HG03108 (cell line): ENCODE data around the gene POLE2.
"Not testable (repeated sequence)": the region's sequence is repeated elsewhere in the genome, so short reads cannot be mapped to it uniquely, and the experiment has no call there.

Experiments
- ATAC-seq: cut with Tn5 transposase; IDR thresholded peaks from one replicate; pipeline ENCODE4 v1.9.1; 2021; ENCODE audit warnings: moderate library complexity; ENCODE audit not compliant: unreplicated experiment

POLE2 gene

DNA sequence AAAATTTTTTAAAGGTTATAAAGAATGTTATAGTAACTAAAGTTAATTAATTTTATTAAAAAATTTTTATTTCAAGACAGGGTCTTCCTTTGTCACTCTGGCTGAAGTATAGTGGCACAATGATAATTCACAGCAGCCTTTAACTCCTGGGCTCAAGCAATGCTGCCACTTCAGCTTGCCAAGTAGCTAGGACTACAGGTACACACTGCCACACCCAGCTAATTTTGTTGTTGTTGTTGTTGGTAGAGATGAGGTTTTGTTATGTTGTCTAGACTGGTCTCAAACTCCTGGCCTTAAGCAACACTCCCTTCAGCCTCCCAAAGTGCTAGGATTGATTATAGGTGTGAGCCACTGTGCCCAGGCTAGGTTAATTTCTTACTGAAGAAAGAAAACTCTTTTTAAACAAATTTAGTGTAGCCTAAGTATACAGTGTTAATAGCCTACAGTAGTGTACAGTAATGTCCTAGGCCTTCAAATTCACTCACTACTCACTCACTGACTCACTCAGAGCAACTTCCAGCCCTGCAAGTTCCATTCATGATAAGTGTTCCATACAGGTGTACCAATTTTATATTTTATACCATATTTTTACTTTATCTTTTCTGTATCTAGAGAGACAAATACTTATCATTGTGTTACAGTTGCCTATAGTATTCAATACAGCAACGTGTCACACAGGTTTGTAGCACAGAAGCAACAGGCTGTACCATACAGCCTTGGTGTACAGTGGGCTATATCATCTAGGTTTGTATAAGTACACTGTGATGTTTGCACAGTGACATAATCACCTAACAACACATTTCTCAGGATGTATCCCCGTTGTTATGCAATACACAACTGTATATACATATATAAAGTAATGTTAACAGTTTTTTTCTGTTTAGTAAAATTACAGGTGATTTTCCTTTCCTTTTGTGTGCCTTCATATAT is 28.2 kb downstream of the POLE2 start:
- ATAC-seq = no peak

DNA sequence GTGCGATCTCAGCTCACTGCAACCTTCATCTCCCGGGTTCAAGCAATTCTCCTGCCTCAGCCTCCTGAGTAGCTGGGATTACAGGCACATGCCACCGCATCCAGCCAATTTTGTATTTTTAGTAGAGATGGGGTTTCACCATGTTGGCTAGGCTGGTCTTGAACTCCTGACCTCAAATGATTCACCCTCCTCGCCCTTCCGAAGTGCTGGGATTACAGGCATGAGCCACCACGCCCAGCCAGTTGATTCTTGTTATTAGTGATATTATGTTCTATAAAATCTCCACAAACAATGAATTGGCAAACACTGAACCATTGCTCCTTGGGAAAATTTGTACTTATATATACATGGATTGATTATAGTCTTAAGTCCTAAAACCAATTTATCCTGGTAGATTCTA is 30.5 kb downstream of the POLE2 start:
- ATAC-seq = not testable (repeated sequence)

DNA sequence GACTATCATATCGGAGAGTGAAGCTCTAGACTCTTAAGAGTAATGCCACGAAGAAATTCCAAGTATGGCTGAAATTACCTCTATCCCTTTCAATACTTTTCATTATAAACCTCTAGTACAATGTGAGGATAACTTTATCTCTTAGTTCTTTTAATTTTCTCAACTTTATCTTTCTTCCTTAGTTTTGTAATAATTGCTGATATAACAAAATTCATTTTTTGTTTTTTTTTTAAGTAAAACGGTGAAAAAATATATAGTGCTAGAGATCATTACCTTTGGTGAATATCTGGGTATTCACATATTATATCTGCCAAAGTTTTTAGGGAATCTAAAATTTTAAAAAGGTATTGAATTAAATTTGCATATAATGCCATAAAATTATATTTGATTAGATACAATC is 33.5 kb downstream of the POLE2 start:
- ATAC-seq = no peak

DNA sequence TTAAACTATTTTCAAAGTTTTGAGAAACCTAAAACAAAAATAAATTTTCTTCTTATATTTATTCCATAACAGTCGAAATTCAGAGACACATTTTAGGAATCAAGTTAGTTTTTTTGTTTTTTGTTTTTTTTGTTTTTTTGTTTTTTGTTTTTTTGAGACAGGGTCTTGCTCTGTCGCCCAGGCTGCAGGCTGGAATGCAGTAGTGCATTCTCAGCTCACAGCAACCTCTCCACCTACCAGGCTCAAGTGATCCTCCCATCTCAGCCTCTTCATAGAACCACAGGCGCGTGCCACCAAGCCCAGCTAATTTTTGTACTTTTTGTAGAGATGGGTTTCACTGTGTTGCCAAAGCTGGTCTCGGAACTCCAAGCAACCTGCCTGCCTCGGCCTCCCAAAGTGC is 34.5 kb downstream of the POLE2 start:
- ATAC-seq = no peak

DNA sequence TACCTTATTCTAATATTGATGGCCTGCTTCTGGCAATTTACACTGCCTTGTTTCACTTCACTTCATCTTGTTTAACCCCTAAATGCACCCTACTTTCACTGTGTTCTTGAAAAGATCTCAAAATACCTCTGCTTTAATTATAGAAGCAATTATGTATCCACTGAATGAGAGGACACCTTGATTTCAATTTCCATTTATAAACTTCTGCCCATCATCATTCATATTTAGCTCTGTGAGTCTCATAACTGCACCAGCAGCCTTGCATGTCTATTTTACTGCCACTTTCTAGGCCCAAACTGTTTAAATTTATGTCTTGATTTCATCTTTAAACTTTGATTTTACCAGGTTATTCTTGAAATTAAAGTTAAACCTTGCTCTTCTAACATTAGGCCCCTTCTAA is 45.9 kb downstream of the POLE2 start:
- ATAC-seq = no peak

DNA sequence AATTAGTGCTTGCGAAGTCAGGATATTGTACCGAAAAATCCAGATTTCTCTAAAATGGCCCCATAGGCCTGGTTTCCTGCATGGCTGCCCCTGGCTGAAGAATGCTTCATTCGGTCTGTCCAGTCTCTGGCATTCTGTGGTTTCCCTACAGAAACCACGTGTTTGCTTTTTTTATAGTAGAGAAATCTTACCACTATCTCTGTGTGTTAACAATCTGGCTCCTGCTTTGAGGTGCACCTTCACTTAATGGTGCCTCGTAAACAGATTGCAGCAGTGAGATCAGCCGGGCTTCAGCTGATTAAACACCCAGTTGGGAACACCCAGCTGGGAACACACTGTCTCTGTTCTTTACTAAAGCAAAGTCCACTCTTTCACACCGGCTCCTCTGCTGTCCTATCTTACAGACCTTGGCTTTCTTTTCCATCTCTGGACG is 46.3 kb downstream of the POLE2 start:
- ATAC-seq = no peak

DNA sequence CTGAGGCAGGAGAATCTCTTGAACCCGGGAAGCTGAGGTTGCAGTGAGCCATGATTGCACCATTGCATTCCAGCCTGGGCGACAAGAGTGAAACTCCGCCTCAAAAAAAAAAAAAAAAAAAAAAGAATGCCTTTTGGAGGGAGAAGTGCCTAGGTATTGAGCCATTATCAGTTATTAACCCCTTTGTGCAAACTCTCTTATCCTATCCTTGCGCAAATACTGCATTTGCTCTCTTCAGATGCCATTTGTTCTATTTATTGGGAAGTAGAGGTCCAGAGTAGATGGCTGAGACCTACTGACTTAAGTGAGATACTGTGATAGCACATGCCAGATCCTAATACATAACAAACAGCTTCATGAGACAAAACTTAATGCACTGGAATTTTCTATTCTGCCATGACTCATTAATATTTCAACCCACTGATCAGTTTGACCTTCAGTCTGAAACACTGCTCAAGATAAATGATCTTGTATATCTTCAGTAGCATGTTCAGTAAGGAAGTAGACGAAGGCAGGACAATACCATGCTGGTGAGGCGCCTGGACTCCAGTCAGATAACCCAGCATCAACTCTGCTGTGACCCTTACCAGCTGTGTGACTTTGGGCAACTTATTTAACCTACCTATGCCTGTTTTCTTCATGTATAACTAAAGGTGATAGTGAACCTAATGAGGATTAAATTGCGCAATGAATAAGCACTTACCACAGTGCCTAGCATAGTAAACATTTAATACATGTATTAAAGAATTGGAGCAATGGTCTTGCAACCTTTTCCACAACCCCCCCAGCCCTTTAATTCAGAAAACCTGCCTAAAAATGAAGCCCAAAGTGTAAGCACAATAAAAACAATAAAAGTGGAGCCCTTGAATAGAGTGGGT is 47.2 kb downstream of the POLE2 start:
- no peak for ATAC-seq

DNA sequence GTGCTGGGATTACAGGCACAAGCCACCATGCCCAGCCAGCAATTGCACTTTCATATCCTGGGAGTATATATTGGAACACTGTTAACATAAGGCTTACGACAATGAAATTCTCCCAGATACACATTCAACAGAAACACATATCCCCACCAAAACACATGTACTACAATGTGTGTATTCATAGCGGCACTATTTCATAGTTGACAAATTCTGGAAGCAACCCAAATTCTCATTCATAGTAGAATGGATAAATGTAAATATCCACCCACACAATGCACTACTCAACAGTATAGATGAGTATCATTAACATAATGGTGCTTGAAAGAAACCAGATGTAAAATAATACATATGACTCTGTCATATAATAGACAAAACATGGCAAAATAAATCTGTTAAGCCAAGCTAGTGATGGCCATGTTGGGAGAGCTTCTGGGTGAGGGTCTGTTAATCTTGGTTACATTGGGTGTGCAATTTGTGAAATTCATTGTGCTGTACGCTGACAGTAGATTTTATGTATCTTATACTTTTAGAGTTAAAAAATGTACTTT is 50.4 kb downstream of the POLE2 start:
- no peak for ATAC-seq

DNA sequence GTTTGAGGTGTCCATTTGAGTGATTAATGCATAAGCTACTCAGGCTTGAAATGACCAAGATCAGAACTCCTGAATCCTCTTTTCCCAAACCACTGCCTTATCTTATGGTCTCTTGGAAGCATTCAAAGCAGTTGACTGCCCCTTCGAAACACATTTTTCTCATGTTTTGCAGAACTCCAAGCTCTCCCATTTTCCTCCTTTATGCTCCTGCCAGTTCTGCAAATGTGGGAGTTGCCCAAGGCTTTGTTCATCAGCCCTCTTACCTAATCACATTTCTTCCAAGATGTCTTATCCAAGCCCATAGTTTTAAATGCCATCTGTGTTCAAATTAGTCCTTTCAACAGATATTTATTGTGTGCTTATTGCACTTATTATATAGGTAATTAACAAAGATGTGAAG is 51.1 kb downstream of the POLE2 start:
- no peak for ATAC-seq

DNA sequence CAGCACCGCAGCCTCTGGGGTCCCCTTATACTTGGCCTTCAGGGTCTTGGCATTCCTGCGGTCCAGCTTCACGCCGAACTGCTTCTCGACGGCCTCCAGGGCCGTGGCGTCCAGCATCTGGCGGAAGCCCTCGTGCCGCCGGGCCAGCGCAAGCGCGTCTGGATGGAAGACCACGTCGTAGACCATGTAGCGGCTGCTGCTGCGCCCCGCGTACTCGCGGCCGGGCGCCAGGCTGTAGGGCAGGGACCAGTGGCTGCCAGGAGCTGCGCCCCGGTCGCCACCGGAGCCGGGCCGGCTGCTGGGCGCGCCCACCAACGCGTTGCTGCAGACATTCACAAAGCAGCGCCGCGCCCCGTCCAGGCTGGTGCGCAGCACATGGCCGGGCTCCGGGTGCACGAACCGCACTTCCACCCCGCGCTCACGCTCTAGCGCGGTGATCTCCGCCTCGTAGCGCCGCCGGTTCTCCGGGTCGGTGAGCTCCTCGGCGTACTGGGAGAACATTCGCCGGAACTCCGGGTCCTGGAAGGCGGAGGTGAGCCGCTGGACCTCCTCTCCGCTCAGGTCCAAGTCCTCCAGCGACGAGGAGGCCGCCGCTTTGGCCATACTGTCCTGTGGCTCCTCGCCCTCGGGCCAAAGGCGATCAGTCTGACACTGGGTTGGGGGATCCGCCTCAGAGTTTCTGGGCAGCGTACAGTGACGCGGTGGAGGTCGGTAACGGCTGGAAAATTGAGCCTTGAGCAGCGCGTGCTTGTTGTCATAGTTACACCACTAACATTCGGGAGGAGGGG is 53.3 kb downstream of the POLE2 start, which contains the start of gene DNAAF2:
Gene DNAAF2 (minus strand): TSS at position 698 of the 788 bp plus-strand sequence. CDS start 95 bp downstream, at position 603.
- peak; percentile 28 for ATAC-seq

DNA sequence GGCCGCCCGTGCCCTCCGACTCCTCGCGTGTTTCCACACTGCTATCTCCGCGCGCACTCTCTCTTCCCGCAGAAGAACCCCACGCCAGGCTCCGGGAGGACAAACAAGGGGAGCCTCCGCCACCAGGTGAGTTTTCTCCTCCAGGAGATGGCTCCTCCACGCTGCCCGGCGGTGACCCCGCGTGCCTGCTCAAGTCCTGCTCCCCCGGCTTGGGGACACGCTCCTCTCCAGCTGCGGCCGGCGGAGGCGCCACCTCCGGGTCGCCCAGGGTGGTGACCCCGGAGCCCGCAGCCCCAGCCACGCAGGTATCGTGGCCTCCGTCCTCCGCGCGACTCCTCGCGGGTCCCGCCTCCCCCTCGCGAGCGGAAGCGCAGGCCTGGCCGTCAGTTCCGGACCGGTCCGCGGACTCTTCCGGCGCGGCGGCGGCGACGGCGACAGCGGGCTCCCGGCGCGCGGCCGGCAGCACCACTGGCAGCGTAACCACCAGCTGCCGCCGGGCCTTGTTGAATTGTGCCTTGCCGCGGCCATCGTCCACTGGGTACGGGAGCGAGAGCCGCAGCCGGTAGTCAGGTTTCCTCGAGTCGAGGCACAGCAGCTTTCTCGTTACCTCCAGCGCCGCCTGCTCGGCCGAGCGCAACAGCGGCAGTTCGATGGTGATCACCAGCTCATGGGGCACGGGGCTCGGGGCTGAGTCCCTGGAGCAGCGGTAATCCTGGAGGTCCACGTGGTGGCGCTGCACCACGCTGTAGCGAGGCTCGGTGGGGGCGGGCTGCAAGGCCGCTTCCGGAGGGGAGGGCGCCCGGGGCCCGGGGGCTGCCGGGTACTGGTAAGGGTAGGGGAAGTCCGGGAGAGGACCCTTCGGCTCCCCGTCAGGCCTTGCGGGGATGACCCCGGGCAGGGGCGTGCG is 54.1 kb downstream of the POLE2 start:
- peak; percentile 75 for ATAC-seq

DNA sequence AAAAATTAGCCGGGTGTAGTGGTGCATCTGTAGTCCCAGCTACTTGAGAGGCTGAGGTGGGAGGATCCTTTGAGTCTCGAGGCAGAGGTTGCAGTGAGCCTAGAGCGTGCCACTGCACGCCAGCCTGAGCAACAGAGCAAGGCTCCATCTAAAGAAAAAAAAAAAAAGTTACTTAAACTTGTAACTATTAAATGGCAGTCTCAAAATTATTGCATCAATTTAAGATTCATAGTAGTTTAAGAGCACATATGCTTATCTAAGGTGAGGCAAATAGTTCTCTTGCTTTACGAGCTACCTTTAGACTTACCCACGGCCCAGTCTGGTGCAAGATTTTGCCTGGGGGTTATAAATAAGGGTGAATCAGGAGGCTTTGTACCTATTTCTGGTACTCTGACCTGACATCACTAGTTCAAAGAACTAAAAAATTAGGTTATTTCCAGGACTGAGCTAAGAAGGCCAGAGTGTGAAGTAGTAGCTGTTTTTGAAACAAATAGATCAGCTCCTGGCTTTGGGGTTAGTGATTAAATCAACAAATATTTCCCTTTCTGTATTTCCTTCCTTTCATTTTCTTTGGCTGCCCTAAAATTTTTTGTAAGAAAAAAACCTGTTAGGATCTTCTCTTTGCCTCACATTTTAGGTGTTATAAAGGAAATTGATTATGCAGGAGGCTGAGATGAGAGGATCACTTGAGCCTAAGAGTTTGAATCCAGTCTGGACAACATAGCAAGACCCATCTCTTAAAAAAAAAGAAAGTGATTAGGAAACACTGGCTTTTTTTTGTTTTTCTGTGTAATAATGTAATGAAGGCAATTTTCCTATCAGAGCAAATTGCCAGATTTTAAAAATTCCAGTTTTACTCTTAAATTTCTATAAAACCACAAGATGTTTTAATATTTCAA is 63.8 kb downstream of the POLE2 start:
- ATAC-seq = no peak

DNA sequence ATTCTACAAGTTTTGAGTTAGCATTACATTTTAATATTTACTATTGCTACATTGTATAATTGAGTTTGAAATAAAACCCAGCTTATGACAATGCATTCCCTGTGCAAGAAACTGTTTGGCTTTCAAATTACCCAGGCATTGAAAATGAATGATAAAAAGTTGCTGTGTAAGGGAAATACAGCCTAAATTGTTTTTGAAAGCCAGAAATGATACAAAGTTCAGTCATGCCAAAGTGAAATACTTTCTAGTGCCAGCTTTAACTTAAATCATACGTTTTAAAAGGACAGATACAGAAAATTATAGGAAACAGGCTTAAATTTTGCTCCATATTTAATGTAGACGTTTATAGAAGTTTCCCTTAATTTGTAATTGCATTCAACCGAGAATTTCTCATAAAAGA is 64.6 kb downstream of the POLE2 start:
- no peak for ATAC-seq

DNA sequence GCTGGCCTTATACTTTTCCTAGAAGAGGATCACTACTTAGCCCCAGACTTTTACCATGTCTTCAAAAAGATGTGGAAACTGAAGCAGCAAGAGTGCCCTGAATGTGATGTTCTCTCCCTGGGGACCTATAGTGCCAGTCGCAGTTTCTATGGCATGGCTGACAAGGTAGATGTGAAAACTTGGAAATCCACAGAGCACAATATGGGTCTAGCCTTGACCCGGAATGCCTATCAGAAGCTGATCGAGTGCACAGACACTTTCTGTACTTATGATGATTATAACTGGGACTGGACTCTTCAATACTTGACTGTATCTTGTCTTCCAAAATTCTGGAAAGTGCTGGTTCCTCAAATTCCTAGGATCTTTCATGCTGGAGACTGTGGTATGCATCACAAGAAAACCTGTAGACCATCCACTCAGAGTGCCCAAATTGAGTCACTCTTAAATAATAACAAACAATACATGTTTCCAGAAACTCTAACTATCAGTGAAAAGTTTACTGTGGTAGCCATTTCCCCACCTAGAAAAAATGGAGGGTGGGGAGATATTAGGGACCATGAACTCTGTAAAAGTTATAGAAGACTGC is 65.9 kb downstream of the POLE2 start:
- ATAC-seq = no peak

DNA sequence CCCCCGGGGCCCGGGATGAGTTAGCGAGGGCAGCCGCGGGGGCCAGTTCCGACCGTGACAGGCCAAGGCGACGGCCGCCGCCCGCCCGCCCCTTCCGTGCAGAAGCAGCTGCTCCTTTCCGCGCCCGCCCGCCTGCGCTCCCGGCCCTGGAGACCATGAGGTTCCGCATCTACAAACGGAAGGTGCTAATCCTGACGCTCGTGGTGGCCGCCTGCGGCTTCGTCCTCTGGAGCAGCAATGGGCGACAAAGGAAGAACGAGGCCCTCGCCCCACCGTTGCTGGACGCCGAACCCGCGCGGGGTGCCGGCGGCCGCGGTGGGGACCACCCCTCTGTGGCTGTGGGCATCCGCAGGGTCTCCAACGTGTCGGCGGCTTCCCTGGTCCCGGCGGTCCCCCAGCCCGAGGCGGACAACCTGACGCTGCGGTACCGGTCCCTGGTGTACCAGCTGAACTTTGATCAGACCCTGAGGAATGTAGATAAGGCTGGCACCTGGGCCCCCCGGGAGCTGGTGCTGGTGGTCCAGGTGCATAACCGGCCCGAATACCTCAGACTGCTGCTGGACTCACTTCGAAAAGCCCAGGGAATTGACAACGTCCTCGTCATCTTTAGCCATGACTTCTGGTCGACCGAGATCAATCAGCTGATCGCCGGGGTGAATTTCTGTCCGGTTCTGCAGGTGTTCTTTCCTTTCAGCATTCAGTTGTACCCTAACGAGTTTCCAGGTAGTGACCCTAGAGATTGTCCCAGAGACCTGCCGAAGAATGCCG is 66.7 kb downstream of the POLE2 start:
- peak; percentile 18 for ATAC-seq

DNA sequence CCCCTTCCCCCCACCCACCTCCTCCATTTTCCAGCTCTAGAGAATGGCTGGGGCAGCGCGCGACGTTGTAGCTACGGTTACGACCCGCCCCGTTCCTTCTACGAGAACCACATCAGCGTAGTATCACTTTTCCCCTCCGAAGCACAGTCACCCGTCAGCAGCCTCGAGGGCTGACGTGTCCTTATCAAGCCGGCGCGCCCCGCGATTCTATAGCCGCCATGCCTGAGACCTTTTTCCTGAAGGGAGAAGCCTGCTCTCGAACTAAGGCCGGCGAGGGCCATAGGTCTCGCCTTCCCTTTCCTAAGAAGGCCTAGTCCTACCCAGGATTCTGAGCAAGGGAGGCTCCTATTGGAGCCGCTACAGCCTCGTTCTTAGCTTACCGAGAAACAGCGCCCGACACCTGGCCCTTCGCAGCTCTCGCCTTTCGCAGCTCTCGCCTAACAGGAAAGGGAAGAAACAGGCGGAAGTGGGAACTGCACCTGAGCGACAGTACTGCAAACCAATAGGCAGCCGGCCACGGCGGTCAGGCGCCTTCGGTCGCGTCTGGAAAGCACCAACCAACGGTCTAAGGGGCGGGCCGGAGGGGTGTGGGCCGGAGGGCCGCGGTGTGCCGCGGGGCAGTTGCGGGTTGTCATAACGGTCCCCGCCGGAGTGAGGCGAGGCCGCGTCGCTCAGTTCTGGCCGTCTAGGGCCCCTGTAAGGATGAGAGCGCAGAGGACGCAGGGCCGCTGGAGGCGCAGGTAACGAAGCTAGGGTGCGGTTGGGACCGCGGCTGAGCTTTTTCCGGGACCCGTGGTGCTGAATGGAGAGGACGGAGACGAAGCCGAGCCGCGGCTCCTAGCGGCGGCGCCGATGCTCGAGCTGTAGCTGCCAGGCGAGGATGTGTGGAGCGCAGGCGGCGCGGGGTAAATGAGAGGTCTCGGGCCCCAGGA is 67.6 kb downstream of the POLE2 start, which contains the start of the genes MGAT2 and RPL36AL:
Gene MGAT2 (plus strand): TSS at position 618 of the 932 bp plus-strand sequence. CDS start 470 bp downstream, outside the sequence.
Gene RPL36AL (minus strand): TSS at position 445 of the 932 bp plus-strand sequence. CDS start 1,522 bp downstream, outside the sequence.
- ATAC-seq = peak; percentile 95
